GM19099 (cell line): ENCODE results near the gene SORCS3.

Source experiments
- POLR2A ChIP-seq: IDR thresholded peaks from 3 replicates; pipeline ENCODE4 v1.6.1; 2011; ENCODE audit warnings: low read depth; ENCODE audit not compliant: insufficient read length; ENCODE audit errors: extremely low read depth

SORCS3 gene

DNA sequence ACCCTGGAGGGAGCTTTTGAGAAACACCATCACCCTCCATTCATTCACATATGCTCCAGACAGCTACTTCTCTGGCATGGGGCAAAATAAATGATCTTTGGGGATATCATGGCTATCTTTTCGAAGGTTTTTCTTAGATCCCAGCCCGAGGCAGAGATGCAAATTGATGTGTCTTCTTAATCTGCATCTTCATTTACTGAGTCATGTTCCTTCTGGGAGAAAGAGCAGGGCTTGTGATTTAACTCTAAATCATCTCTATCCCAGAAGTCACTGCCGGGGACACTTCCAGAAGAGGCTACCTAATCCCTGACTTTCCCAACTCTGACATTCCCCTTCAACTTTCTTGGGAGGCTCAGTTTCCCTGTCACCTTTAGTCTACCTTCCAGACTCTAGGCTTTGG is 90.1 kb downstream of the SORCS3 start:
- no peak for TF ChIP-seq POLR2A

DNA sequence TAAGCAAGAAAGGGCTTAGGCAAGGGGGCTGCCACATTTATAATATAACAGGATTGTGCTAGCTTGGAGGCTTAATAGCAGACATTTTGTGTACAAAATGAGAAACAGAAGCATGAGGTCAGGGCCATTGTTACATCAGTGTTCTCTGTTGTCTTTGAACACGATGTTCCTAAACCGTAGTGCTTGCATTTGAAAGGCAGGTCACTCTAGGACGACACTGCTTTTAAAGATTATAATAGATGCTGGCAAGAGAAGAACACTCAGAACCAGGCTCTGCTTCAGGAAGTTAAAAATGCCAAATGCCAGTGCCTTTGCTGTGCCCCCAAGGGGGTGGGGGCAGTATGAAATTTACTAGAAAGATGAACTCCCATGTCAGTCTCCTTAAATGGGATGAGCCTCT is 91.1 kb downstream of the SORCS3 start:
- no peak for TF ChIP-seq POLR2A

- TF ChIP-seq POLR2A = no peak
Measured at GRCh38 chr10:104734433-104734832, 93.3 kb downstream of the SORCS3 start.

DNA sequence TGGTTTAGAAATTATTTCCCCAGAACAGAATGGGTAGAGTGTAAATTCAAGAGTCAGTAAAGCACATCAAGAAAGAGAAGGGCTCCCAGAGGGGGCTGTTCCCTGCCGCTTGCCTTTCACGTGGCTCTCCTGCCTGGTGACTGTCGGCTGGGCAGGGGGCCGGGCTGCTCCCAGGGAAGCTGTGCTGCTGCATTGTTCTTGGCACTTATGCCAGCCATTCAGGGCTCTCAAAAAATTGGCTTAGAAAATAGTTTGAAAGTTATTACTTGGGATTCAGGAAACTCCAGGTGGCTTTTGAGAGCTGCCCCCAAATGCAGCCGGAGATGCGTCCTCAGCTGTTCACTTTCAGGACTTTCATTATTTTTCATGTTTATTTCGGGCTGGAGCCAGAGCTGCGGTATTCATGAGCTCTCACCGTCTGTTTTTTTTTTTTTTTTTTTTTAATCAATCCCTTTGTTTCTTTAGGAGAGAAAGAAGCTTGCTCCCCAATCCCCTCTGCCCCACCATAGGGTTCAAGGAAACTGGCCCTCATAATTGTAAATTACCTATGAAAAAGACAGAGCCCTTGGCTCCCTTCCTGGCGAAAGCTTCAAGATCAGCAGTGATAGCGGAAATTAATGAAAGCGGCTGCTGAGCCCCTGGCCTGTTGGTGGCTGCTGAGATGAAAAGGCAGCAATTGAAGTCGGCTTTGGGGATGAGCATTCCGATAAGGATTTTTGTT is 94.1 kb downstream of the SORCS3 start:
- no peak for TF ChIP-seq POLR2A

DNA sequence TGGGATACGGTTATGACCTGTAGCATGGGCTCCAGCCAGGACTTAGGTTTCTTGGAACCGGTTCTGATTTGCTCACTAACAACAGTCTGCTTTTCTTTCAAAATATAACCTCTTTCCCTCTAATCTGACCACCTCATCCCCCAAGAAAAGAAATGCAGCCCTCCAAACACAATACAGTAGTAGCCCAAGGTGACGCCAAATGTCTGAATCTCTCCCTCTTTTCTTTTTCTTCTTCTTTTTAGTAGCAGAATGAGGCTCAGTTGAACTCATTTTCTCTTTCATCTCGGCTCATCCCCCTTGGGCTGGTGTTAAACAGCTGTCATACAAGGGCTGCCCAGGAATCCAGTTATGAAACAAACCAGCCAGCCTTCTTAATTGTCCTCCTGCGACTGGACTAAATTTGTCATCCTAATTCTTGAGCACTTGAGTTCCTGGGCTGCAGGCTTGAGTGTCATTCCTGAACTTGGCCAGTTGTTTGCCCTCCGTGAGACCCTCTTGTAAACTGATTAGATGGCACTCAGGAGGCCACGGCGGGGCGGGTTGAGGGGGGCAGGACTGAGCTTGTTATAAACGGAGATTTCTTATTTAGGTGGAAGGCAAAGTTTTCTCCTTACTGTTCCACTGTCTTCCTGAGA is 94.8 kb downstream of the SORCS3 start:
- TF ChIP-seq POLR2A = no peak

DNA sequence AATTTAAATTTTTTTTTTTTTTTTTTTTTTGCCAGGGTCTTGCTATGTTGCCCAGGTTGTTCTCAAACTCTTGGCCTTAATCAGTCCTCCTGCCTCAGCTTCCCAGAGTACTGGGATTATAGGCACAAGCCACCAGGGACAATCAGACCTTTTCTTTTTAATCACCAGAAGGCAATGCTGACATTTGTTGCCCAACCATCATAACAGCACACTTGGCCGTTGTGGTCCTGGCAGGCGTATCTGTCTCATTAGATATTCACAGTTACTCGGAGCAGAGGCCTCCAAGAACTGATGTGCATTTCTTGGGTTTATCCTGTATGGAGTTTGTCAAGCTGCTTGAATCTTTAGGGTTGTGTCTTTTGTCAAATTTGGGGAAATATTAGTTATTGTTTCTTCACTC is 100.0 kb downstream of the SORCS3 start:
- TF ChIP-seq POLR2A = no peak

GRCh38 chr10:104744052-104744451 is 103.0 kb downstream of the SORCS3 start:
- TF ChIP-seq POLR2A = no peak

DNA sequence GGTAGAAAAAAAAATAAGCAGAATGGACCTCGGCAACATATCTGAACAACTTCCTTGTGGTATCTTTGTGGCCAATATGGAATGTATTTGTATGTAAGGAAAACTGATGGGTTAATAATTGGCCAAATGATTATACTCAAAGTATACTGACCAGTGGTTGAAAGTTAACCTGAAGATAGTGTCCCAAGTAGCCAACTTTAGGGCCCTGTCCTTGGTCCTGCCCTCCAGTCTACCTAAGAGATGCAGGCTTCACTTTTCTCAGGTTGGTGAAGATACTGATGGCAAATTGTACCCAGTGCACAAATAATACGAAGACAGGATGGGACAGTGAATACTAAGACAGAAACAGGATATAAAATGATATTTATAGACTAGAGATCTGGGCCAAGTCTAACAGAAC is 109.2 kb downstream of the SORCS3 start:
- no peak for TF ChIP-seq POLR2A

DNA sequence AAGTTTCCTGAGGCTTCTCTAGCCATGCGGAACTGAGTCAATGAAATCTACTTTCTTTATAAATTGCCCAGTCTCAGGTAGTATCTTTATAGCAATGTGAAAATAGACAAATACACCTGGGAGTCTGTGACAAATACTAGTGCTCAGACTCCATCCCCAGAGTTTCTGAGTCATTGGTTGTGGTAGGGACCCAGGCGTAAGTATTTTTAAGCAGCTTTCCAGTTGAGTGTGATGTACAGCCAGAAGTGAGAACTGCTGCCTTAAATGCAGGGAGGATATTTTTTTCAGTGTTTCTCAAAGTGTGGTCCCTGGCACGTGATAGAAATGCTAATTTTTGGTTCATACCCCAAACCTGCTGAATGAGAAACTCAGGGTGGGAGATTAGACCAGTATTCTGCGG is 121.7 kb downstream of the SORCS3 start:
- no peak for TF ChIP-seq POLR2A

DNA sequence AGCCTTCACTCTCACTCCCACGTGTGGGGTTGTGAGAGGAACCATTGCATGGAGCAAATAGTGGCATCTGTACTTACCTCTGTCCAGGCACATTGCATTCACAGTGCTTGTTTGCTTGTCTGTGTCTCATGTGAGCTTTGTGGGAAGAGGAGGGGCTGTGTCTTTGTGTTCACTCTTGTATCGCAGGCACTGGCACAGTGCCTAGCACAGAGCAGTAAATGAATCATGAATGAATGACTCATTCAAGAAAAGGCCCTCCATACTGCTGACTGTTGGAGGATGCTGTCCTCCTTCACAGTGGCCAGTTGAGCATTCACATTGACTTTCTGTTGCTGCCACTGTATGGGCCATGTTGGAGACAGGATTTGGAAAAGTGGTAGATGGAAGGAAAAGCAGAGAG is 125.3 kb downstream of the SORCS3 start:
- no peak for TF ChIP-seq POLR2A

- no peak for TF ChIP-seq POLR2A
Measured at GRCh38 chr10:104767282-104767681, 126.2 kb downstream of the SORCS3 start.

GRCh38 chr10:104767745-104768144 is 126.7 kb downstream of the SORCS3 start:
- no peak for TF ChIP-seq POLR2A

GRCh38 chr10:104773105-104773504 is 132.0 kb downstream of the SORCS3 start:
- TF ChIP-seq POLR2A = no peak

- TF ChIP-seq POLR2A = no peak
Measured at GRCh38 chr10:104774234-104774633, 133.1 kb downstream of the SORCS3 start.

- TF ChIP-seq POLR2A = no peak
Measured at GRCh38 chr10:104777086-104777799, 136.2 kb downstream of the SORCS3 start.

DNA sequence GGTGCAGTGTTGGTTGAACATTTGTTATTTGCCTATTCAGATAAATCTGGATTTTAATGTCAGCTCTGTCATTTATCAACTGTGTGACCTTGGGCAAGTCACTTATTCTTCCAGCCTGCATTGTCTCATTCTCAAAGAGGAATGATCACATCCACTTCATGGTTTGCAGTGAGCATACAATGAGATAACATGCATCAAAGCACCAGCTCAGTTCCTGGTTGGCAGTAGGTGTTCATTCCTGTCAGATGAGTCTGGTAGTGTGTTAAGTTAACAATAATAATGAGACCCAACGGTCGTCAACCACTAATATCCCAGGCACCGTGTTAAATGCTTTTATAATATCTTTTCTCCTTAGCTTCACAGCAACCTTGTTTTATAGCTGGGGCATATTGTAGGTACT is 137.3 kb downstream of the SORCS3 start:
- TF ChIP-seq POLR2A = no peak
